GM19455 (cell line): ENCODE data around the gene SLC12A5.
A peak's percentile ranks its signal among the peaks of the same experiment; 100 is the strongest.
"Not testable (repeated sequence)": the region's sequence is repeated elsewhere in the genome, so short reads cannot be mapped to it uniquely, and the experiment has no call there.

ENCODE experiments used
- ATAC-seq: cut with Tn5 transposase; IDR thresholded peaks from one replicate; pipeline ENCODE4 v1.9.1; 2021; ENCODE audit not compliant: unreplicated experiment

Gene SLC12A5

DNA sequence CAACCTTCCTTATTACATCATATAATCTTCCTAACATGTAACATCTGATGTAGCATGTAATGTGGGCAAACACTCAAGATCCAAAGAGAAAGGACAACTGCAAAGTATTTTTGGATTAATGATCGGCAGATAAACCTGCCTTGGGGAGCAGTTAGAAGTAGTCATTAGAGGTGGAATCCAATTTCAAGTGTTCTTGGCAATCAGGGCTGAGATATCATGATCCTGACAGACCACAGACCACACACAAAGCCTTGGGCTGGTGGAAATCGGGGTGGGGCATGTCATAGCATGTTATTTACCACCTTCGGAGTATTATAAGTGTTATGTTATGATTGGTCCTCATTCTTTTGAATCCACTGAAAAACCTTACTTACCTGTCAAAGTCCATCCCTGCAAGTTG lies 44.4 kb downstream of the SLC12A5 start:
- ATAC-seq, result no peak

DNA sequence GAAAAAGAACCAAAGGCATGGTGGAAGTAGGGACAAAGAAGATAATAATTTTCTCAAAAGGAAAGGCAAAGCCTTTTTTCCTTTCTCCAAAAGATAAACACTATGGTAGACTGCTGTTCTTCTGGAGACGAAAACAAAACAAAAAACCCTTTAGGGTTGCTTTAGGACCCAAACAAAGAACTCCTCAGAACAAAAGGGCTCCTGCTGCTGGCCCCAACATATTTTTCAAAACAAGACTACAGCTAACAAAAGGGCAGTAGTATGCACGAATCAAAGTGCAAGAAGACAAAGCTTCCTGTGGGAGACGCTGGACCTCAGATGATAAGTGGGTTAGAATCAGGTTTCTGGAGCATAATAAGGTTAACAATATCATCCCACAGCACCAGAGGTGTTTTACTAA lies 45.0 kb downstream of the SLC12A5 start:
- no peak for ATAC-seq

DNA sequence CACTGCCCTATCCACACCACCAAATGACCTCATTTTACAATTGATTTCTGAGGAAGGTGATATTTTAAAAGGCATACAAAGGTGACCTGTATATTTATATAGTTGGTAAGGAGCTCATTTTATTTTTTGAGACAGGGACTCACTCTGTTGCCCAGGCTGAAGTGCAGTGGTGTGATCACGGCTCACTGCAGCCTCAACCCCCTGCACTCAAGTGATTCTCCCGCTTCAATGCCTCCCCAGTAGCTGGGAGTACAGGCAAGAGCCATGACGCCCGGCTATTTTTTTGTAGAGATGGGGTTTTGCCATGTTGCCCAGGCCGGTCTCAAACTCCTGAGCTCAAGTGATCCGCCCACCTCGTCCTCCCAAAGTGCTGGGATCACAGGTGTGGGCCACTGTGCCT lies 47.8 kb downstream of the SLC12A5 start:
- ATAC-seq, result no peak

DNA sequence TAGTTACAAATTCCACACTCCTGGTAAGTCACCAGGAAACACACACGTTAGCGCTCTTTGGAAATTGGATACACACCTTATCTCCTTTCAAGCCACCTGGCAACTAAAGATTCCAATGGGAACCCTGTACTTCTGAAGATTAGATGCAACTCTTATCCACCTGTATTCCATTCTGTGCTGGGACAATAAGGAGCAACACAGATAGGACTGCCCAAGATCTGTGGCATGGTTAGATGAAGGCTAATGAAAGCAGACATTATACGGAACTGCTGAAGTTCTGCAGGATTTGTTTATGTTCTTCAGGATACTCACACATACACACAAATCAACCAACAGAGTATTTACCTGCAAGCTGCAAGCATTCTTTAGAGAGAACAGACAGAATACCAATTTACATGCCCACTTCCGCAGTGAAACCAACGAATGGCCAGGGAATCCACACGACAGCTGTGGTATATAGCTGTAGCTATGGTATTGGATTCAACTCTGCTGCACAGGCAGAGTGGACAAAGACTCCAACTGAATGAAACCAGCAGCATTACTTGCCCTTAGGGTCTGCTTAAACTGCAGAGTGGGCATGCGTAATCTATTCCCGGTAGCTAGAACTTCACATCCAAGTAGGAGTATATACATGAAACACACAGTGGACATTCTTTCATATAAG lies 48.8 kb downstream of the SLC12A5 start:
- no peak for ATAC-seq

DNA sequence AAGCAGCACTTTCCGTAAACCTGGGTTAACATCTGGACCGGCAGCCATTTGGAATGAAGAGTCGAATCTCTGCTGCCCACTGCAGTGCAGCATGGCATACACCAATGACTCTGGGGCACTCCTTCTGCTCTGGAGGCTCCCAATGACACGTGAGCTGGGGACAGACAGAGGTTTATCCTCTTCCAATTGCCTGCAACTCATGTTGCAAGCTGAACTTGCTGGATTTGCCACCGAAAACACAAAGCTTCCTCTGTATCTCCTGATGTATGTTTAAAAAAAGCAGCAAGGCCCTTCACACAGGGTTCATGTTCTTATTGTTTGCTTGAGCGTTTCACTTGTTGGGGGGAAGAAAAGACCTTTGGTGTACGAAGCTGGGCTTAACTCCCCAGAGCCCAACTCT lies 49.9 kb downstream of the SLC12A5 start:
- no peak for ATAC-seq

DNA sequence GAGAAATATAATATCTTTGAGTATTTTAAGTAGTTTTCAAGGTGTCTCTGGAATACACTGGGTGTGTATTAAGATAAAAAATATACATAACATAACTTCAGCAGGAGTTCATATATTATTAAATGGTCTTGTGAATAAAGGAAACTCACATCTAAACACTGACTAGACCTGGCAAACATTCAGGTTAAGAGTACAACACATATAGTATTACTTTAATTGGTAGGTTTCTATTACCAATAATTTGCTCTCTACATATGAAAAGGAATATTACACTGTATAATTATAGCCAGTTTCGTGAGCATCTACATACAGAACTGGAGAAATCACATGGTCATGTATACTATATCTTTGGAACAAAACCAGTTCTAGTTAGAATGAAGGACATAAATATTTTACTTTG lies 52.1 kb downstream of the SLC12A5 start:
- ATAC-seq, result no peak

DNA sequence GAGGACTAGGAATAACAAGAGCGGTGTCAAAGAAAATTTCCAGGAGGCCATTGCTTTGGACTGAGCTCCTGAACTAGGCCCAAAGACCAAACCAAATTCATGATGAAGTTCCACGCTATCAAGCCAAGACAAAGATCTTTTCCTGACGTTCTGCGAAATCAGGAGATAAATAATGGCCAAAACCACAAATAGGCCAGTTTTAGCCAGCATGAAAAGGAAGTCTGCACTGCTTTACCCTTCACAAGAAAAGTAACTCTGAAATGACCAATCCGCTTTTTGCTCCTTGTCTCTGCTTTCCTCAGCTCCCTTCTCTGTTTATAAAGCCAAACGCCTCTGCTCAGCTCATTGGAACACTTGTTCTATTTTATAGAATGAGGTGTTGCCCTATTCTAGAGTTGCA lies 54.1 kb downstream of the SLC12A5 start:
- ATAC-seq, result no peak

DNA sequence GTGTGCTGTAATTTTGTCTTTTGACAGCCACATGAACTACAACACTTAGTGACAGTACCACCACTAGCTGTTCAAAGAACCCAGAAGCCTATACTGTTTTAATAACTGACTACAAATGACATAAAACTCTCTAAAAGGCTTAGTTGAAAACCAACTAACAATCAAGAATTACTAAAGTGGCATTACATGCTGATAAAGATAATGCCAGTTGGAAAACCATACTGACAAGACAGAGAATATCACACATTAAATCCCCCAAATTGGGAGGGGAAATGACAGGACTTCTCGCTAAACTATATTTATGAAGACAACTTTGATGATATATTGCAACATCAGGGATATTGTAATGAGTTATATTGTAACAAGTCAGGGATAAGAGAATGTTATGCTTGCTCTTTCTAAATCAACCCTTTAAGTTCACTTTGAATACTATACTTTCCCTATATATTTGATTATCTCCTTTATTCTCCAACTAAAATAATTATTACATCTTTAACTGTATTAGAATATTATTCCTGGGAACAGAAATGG lies 54.6 kb downstream of the SLC12A5 start:
- no peak for ATAC-seq

DNA sequence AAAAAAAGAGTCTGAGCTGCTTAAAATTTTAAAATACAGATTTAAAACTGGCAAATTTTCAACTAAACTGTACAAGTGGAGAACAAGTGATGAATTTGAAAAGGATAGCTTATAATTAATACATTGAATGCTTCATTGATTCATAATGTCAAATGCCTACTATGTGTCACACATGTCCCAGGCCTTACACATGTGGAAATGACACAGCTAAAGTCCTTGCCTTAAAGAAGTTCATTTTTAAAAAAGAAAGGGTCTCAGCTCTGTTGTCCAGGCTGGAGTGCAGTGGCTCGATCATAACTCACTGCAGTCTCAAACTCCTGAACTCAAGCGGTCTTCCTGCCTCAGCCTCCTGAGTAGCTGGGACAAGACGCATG lies 55.8 kb downstream of the SLC12A5 start:
- ATAC-seq, result no peak

DNA sequence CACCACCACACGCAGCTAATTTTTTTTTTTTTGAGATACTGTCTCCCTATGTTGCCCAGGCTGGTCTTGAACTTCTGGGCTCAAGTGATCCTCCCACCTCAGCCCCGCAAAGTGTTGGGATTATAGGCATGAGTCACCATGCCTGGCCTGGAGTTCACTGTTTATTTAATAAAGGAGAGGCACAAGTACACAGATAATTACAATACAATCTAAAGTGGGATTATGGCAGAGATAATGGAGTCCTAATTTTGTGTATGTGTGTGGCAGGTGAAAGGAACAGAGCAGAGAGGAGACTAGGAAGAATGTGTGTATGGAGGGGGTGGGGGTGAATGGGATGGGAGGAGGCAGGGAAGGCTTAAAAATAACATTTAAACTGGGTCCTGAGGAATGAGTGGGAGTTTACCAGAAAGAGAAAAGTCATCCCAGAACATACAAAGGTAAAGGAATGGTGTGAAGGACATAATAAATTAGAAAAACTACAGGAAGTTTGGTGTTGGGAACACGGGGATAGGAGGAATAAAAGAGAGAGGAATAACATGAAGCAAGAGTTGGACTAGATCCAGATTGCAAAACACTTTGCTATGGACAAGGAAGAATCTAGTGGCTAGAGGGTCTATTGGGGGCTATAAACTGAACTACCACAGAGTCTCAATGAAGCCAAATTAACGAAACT lies 56.3 kb downstream of the SLC12A5 start:
- ATAC-seq, result no peak

DNA sequence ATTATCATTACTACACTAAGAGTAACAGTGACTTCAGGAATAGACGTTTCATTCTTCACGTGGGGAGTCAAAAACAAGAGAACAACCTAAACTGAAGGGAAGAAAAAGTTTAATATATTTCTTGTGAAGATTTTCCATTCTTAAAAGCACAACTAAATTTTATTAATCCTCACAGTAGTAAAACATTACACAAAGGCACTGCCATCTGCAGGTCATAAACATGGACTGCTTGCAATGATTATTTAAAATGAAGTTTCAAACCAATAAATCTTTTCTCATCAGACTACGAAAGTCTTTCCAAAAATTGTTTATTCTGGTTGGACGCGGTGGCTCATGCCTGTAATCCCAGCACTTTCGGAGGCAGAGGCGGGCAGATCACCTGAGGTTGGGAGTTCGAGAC lies 58.1 kb downstream of the SLC12A5 start:
- no peak for ATAC-seq

DNA sequence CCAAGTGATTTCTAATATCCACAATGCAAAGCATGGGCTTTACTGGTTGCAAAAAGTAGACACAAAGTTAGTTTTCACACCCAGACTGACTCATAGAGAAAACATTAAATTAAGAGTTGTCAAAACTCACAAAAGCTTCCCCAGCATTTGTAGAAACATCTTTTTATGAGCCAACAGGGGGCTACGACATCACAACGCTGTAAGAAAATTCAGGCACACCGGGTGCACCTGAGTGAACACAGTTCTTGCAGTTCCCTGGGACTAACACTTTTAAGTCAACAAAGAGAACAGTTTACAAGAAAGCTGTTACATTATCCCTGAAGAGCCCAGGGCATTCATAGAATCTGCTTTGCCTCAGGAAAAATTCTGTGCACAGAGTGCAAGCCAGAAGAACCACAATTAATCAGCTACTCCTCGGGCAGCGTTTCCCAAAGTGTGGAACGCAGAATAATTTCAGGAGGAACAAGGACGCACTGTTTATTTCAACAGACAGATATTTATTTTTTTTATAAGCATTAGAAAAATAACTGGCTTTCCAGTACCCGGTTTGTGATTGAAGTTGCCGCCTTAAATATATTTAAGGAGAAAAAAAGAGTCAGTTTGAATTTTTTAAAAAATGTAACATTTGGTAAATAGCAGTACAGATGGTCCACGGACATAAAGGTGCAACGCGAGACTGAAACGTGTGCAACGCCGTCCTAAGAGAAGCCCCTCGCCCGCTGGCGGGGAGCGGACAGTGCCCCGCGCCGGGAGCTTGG lies 59.6 kb downstream of the SLC12A5 start:
- ATAC-seq, result no peak

DNA sequence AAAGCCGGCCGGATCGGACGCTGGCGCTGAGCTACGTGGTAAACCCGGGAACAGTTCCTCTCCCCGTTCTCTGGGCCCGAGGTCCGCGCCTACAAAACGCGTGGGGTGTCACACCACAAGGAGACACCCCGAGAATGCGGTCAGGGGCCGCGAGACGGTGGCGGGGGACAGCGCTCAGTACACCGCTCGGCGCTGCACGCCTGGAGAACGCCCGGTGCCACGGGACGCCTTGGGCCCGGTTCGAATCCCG lies 60.1 kb downstream of the SLC12A5 start:
- peak; percentile 44 for ATAC-seq

DNA sequence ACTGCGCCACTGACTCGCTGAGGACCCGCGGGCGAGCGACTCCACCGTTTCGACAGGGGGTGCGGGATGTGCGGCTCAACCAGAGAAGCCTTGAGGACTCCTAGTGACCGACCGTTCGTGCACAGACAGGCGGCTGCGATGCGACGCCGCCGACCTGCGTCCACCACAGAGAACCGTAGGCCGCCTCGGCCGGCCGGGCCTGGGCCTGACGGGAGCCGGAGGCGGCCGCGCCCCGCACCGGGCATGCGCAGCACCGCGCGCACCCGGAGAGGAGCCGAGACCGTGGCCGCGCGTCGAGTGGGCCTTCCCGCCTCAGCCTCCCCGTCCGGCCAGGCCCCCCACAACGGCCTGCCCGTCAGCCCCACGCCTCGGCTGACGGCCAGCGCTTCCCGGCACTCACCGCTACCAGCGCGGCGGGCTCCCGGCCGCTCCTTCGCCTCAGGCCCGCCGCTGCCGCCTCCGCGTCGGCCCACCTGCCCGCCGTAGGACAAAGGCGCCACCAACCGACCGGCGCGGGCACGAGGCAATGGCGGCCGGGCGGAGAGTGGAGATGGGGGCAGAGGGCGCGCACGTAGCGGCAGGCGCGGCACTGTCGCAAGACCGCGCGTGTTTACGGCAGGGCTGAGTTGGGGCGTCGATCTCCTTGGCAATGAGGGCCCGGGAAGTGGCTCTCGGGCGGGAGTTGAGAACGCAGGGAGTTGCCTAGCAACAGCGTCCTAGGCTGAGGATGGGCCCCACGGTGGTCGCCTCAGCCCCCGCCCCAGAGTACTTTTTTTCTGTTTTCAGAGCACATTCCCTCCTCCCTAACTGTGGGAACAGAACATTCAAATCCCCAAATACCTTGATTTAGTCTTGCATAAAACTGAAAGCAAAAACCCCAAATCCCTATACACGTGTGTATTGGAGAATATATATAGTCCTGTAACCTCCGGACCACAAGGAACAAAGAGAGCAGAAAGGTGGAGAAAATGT lies 60.7 kb downstream of the SLC12A5 start, which contains the start of gene NCOA5:
Gene NCOA5, minus strand, starts transcription at position 546 of the 972 bp plus-strand sequence. CDS start 10,538 bp downstream, outside the sequence.
- peak; percentile 84 for ATAC-seq

DNA sequence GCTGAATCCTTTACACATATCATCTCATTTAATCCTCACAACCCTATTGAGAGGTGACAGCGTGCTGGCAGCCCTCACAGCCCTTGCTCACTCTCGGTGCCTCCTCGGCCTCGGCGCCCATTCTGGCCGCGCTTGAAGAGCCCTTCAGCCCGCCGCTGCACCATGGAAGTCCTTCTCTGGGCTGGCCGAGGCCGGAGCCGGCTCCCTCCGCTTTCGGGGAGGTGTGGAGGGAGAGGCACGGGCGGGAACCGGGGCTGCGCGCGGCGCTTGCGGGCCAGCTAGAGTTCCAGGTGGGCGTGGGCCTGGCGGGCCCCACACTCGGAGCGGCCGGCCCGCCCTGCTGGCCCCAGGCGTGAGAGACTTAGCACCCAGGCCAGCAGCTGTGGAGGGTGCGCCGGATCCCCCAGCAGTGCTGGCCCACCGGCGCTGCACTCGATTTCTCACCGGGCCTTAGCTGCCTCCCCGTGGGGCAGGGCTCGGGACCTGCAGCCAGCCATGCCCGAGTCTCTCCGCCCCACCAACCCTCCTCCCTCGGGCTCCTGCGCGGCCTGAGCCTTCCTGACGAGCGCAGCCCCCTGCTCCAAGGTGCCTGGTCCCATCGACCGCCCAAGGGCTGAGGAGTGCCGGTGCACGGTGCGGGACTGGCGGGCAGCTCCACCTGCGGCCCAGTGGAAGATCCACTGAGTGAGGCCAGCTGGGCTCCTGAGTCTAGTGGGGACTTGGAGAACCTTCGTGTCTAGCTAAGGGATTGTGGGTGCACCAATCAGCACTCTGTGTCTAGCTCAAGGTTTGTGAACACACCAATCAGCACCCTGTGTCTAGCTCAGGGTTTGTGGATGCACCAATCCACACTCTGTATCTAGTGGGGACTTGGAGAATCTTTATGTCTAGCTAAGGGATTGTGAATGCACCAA lies 62.9 kb downstream of the SLC12A5 start:
- ATAC-seq, result not testable (repeated sequence)

DNA sequence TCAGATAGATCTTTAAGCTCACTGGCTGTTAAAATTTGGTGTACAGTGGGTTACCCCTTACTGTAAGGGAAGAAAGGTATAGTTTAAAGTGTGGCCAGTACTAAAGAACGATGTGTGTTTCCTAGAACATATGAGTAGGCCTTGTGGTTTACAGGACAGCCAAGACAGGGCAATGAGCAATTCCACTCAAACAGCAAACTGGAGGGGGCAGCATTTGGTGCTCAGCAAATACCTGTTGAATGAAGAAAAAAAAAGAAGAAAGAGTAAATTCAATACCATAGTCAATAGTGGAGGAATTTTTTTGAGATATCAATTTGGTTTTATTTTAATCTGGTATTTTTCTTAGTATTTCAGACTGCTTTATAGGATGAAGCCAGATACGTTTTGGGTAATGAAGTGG lies 64.5 kb downstream of the SLC12A5 start:
- ATAC-seq, result no peak

DNA sequence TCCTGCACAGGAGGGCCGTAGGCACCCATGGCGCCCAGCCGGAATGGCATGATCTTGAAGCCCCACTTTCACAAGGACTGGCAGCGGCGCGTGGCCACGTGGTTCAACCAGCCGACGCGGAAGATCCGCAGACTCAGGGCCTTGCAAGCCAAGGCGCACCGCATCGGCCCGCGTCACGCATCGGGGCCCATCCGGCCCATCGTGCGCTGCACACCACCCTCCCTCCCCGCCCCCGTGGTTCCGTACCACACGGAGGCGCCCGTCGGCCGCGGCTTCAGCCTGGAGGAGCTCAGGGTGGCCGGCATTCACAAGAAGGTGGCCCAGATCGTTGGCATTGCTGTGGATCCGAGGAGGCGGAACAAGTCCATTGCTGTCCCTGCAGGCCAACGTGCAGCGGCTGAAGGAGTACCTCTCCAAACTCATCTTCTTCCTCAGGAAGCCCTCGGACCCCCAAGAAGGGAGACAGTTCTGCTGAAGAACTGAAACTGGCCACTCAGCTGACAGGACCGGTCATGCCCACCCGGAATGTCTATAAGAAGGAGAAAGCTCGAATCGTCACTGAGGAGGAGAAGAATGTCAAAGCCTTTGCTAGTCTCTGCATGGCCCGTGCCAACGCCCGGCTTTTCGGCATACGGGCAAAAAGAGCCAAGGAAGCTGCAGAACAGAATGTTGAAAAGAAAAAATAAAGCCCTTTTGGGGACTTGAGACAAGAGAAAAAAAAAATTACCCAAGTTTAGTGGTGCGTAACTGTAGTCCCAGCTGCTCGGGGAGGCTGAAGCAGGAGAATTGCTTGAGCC lies 70.7 kb downstream of the SLC12A5 start:
- no peak for ATAC-seq

DNA sequence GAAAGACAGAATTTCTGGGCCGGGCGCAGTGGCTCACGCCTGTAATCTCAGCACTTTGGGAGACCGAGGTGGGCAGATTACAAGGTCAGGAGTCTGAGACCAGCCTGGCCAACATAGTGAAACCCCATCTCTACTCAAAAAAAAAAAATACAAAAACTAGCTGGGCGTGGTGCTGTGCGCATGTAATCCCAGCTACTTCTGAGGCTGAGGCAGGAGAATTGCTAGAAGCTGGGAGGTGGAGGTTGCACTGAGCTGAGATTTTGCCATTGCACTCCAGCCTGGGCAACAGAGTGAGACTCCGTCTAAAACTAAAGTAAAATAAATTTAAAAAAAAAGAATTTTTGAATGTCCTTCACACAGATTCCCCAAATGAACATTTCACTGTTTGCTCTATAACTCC lies 71.4 kb downstream of the SLC12A5 start:
- ATAC-seq, result not testable (repeated sequence)

DNA sequence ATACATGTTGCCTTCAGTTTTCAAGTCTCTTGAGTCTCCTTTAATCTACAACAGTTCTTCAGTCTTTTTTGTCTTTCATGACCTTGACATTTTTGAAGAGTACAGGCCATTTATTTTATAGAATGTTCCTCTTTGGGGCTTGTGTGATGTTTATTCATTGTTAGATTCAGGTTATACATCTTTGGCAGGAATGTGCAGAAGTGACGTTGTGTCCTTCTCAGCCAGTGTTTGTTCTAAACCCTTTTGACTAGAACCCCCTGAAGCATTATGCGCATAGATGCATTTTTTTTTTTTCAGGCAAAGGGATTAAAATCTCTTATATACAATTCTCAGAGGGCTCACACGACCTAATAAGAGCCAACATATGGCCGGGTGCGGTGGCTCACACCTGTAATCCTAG lies 72.0 kb downstream of the SLC12A5 start:
- no peak for ATAC-seq
